PC-3 (cell line): ENCODE measurements around the gene TMEM123.

Experiments used
- EZH2 ChIP-seq: fragments of 300-600 bp; sonication (generic); IDR thresholded peaks from one replicate; pipeline ENCODE4 v1.6.1; 2017; ENCODE audit warnings: antibody characterized with exemption, mild to moderate bottlenecking, low read length; ENCODE audit not compliant: unreplicated experiment
- TF ChIP-seq, protein P1 (sequence below): fragments of 300-600 bp; sonication (generic); conservative IDR thresholded peaks from 2 replicates; pipeline ENCODE4 v1.5.1; 2017; ENCODE audit warnings: antibody characterized with exemption, low read depth, mild to moderate bottlenecking, low read length

- TF ChIP-seq, protein P1, sequence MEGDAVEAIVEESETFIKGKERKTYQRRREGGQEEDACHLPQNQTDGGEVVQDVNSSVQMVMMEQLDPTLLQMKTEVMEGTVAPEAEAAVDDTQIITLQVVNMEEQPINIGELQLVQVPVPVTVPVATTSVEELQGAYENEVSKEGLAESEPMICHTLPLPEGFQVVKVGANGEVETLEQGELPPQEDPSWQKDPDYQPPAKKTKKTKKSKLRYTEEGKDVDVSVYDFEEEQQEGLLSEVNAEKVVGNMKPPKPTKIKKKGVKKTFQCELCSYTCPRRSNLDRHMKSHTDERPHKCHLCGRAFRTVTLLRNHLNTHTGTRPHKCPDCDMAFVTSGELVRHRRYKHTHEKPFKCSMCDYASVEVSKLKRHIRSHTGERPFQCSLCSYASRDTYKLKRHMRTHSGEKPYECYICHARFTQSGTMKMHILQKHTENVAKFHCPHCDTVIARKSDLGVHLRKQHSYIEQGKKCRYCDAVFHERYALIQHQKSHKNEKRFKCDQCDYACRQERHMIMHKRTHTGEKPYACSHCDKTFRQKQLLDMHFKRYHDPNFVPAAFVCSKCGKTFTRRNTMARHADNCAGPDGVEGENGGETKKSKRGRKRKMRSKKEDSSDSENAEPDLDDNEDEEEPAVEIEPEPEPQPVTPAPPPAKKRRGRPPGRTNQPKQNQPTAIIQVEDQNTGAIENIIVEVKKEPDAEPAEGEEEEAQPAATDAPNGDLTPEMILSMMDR = no peak
- no peak for TF ChIP-seq EZH2
Measured at GRCh38 chr11:102368472-102368871, 84.1 kb downstream of the TMEM123 start.
